DMS153 (cell line): ENCODE data around the gene KLF3.
A peak's percentile ranks its signal among the peaks of the same experiment; 100 is the strongest.
"Not testable (repeated sequence)": the region's sequence is repeated elsewhere in the genome, so short reads cannot be mapped to it uniquely, and the experiment has no call there.

Source experiments
- DNase-seq: peaks from one replicate; lab custom pipeline; 2025; lab: John Stamatoyannopoulos, UW

The KLF3 gene

GRCh38 chr4:38663801-38664705, at the start of gene KLF3:
TSS of gene KLF3 (plus strand) at chr4:38664199. CDS start at chr4:38680626, 16,427 bp downstream.
- DNase-seq: peak; percentile 54

- DNase-seq: no peak
These were observed 49.8 kb upstream of the KLF3 start for GRCh38 chr4:38614231-38614630.

GRCh38 chr4:38615847-38616246, 48.2 kb upstream of the KLF3 start:
- no peak for DNase-seq

- DNase-seq: no peak
These were observed 45.5 kb upstream of the KLF3 start for GRCh38 chr4:38618505-38618904.

- DNase-seq: no peak
These were observed 44.7 kb upstream of the KLF3 start for GRCh38 chr4:38619316-38619715.

- no peak for DNase-seq
These were observed 43.9 kb upstream of the KLF3 start for GRCh38 chr4:38620065-38620464.

GRCh38 chr4:38620527-38621027, 43.4 kb upstream of the KLF3 start:
- no peak for DNase-seq

GRCh38 chr4:38621028-38621684, 42.8 kb upstream of the KLF3 start:
- DNase-seq: peak; percentile 55

GRCh38 chr4:38621831-38622230, 42.2 kb upstream of the KLF3 start:
- no peak for DNase-seq

- DNase-seq: not testable (repeated sequence)
These were observed 41.7 kb upstream of the KLF3 start for GRCh38 chr4:38622340-38622739.

- DNase-seq: no peak
These were observed 40.7 kb upstream of the KLF3 start for GRCh38 chr4:38623260-38623659.

GRCh38 chr4:38624311-38624710, 39.7 kb upstream of the KLF3 start:
- DNase-seq: no peak

GRCh38 chr4:38625508-38625907, 38.5 kb upstream of the KLF3 start:
- DNase-seq: no peak

GRCh38 chr4:38626901-38627444, 37.0 kb upstream of the KLF3 start:
- not testable (repeated sequence) for DNase-seq

GRCh38 chr4:38630519-38630918, 33.5 kb upstream of the KLF3 start:
- DNase-seq: no peak

- no peak for DNase-seq
These were observed 29.8 kb upstream of the KLF3 start for GRCh38 chr4:38634047-38634759.

- no peak for DNase-seq
These were observed 24.8 kb upstream of the KLF3 start for GRCh38 chr4:38639242-38639641.

- DNase-seq: no peak
These were observed 22.2 kb upstream of the KLF3 start for GRCh38 chr4:38641811-38642210.

- no peak for DNase-seq
These were observed 19.8 kb upstream of the KLF3 start for GRCh38 chr4:38644201-38644600.

- no peak for DNase-seq
These were observed 16.7 kb upstream of the KLF3 start for GRCh38 chr4:38647101-38647819.

- DNase-seq: no peak
These were observed 13.9 kb upstream of the KLF3 start for GRCh38 chr4:38650133-38650532.
